ENCODE data around the gene F2.

Gene F2

GRCh38 chr11:46731545-46731944 lies 12.5 kb downstream of the F2 start:
- H3K27me3 ChIP-seq (ENCODE audit: low read depth) = no peaks in the 10 kb centered on the region
- in situ Hi-C loops (cut with MboI; ENCODE audit: low sequenced_read_pairs) = no loop called here
- H3K4me1 ChIP-seq = no peaks in the 10 kb centered on the region
- H3K36me3 ChIP-seq (replicated peaks) = no peaks in the 10 kb centered on the region
- H3K4me3 ChIP-seq = no peak overlapping the region
- DNase-seq (ENCODE audit: low spot score in 2 of 2) = no peak
- no peaks in the 10 kb centered on the region for H3K9me3 ChIP-seq

GRCh38 chr11:46733234-46733633 lies 14.2 kb downstream of the F2 start:
- DNase-seq (ENCODE audit: low spot score in 2 of 2) = no peak
- Histone ChIP-seq H3K27me3 (ENCODE audit: low read depth) (no peaks in the 10 kb centered on the region), H3K4me1 (no peaks in the 10 kb centered on the region), H3K9me3 (no peaks in the 10 kb centered on the region), H3K4me3 (no peak overlapping the region), H3K36me3 (replicated peaks) (no peaks in the 10 kb centered on the region)
- in situ Hi-C loops (cut with MboI; ENCODE audit: low sequenced_read_pairs) = no loop called here

GRCh38 chr11:46736146-46736545 lies 17.1 kb downstream of the F2 start:
- DNase-seq (ENCODE audit: low spot score in 2 of 2) = no peak
- Histone ChIP-seq H3K4me3 (no peak overlapping the region), H3K27me3 (ENCODE audit: low read depth) (no peaks in the 10 kb centered on the region), H3K9me3 (no peaks in the 10 kb centered on the region), H3K36me3 (replicated peaks) (peaks cover 10% of the 10 kb centered on the region), H3K4me1 (no peaks in the 10 kb centered on the region)
- in situ Hi-C loops (cut with MboI; ENCODE audit: low sequenced_read_pairs) = no loop called here

- Histone ChIP-seq H3K4me1 (no peaks in the 10 kb centered on the region), H3K4me3 (no peak overlapping the region), H3K36me3 (replicated peaks) (peaks cover 14% of the 10 kb centered on the region), H3K27me3 (ENCODE audit: low read depth) (no peaks in the 10 kb centered on the region), H3K9me3 (no peaks in the 10 kb centered on the region)
- no peak for DNase-seq (ENCODE audit: low spot score in 2 of 2)
- in situ Hi-C loops (cut with MboI; ENCODE audit: low sequenced_read_pairs) = no loop called here
Measured at GRCh38 chr11:46736615-46737014, 17.6 kb downstream of the F2 start.

- no peaks in the 10 kb centered on the region for H3K4me1 ChIP-seq
- H3K9me3 ChIP-seq = no peaks in the 10 kb centered on the region
- in situ Hi-C loops (cut with MboI; ENCODE audit: low sequenced_read_pairs) = no loop called here
- DNase-seq (ENCODE audit: low spot score in 2 of 2) = no peak
- no peaks in the 10 kb centered on the region for H3K27me3 ChIP-seq (ENCODE audit: low read depth)
- peaks cover 25% of the 10 kb centered on the region for H3K36me3 ChIP-seq (replicated peaks)
- no peak overlapping the region for H3K4me3 ChIP-seq
Measured at GRCh38 chr11:46737699-46738098, 18.7 kb downstream of the F2 start.

GRCh38 chr11:46738887-46739286 lies 19.9 kb downstream of the F2 start:
- in situ Hi-C loops (cut with MboI; ENCODE audit: low sequenced_read_pairs) = no loop called here
- Histone ChIP-seq H3K9me3 (no peaks in the 10 kb centered on the region), H3K4me1 (no peaks in the 10 kb centered on the region), H3K4me3 (no peak overlapping the region), H3K36me3 (replicated peaks) (peaks cover 37% of the 10 kb centered on the region), H3K27me3 (ENCODE audit: low read depth) (no peaks in the 10 kb centered on the region)
- no peak for DNase-seq (ENCODE audit: low spot score in 2 of 2)

GRCh38 chr11:46741600-46742484 lies 22.8 kb downstream of the F2 start:
- DNase-seq (ENCODE audit: low spot score in 2 of 2) = no peak
- Histone ChIP-seq H3K4me3 (no peak overlapping the region), H3K27me3 (ENCODE audit: low read depth) (no peaks in the 10 kb centered on the region), H3K36me3 (replicated peaks) (peaks cover 66% of the 10 kb centered on the region), H3K4me1 (no peaks in the 10 kb centered on the region), H3K9me3 (no peaks in the 10 kb centered on the region)
- in situ Hi-C loops (cut with MboI; ENCODE audit: low sequenced_read_pairs) = loop anchor here (10.0 kb wide), 1 partner anchor 53 kb away; no protein-coding TSS in a partner anchor

GRCh38 chr11:46743043-46743442 lies 24.0 kb downstream of the F2 start:
- in situ Hi-C loops (cut with MboI; ENCODE audit: low sequenced_read_pairs) = loop anchor here (10.0 kb wide), 1 partner anchor 52 kb away; no protein-coding TSS in a partner anchor
- H3K4me3 ChIP-seq = no peak overlapping the region
- H3K27me3 ChIP-seq (ENCODE audit: low read depth) = no peaks in the 10 kb centered on the region
- no peaks in the 10 kb centered on the region for H3K4me1 ChIP-seq
- no peaks in the 10 kb centered on the region for H3K9me3 ChIP-seq
- peaks cover 78% of the 10 kb centered on the region for H3K36me3 ChIP-seq (replicated peaks)
- DNase-seq (ENCODE audit: low spot score in 2 of 2) = no peak

- in situ Hi-C loops (cut with MboI; ENCODE audit: low sequenced_read_pairs) = loop anchor here (10.0 kb wide), 1 partner anchor 51 kb away; no protein-coding TSS in a partner anchor
- DNase-seq (ENCODE audit: low spot score in 2 of 2) = no peak
- Histone ChIP-seq H3K4me3 (no peak overlapping the region), H3K9me3 (no peaks in the 10 kb centered on the region), H3K4me1 (no peaks in the 10 kb centered on the region), H3K36me3 (replicated peaks) (peaks cover 86% of the 10 kb centered on the region), H3K27me3 (ENCODE audit: low read depth) (no peaks in the 10 kb centered on the region)
Measured at GRCh38 chr11:46743693-46744339, 24.8 kb downstream of the F2 start.

GRCh38 chr11:46745328-46745727 lies 26.3 kb downstream of the F2 start:
- Histone ChIP-seq H3K36me3 (replicated peaks) (peaks cover 97% of the 10 kb centered on the region), H3K27me3 (ENCODE audit: low read depth) (no peaks in the 10 kb centered on the region), H3K4me3 (no peak overlapping the region), H3K9me3 (no peaks in the 10 kb centered on the region), H3K4me1 (no peaks in the 10 kb centered on the region)
- no peak for DNase-seq (ENCODE audit: low spot score in 2 of 2)
- in situ Hi-C loops (cut with MboI; ENCODE audit: low sequenced_read_pairs) = loop anchor here (10.0 kb wide), 1 partner anchor 49 kb away; no protein-coding TSS in a partner anchor

- no peak overlapping the region for H3K4me3 ChIP-seq
- H3K27me3 ChIP-seq (ENCODE audit: low read depth) = no peaks in the 10 kb centered on the region
- H3K36me3 ChIP-seq (replicated peaks) = peaks cover 100% of the 10 kb centered on the region
- DNase-seq (ENCODE audit: low spot score in 2 of 2) = no peak
- no peaks in the 10 kb centered on the region for H3K4me1 ChIP-seq
- no peaks in the 10 kb centered on the region for H3K9me3 ChIP-seq
- in situ Hi-C loops (cut with MboI; ENCODE audit: low sequenced_read_pairs) = loop anchor here (10.0 kb wide), 1 partner anchor 49 kb away; no protein-coding TSS in a partner anchor
Measured at GRCh38 chr11:46745995-46746394, 27.0 kb downstream of the F2 start.

- no peak overlapping the region for H3K4me3 ChIP-seq
- no peaks in the 10 kb centered on the region for H3K9me3 ChIP-seq
- no peak for DNase-seq (ENCODE audit: low spot score in 2 of 2)
- peaks cover 97% of the 10 kb centered on the region for H3K36me3 ChIP-seq (replicated peaks)
- no peaks in the 10 kb centered on the region for H3K4me1 ChIP-seq
- no peaks in the 10 kb centered on the region for H3K27me3 ChIP-seq (ENCODE audit: low read depth)
- in situ Hi-C loops (cut with MboI; ENCODE audit: low sequenced_read_pairs) = loop anchor here (10.0 kb wide), 1 partner anchor 48 kb away; no protein-coding TSS in a partner anchor
Measured at GRCh38 chr11:46747150-46747549, 28.1 kb downstream of the F2 start.

- in situ Hi-C loops (cut with MboI; ENCODE audit: low sequenced_read_pairs) = loop anchor here (10.0 to 25.0 kb wide), 2 partner anchors 59 to 981 kb away; no protein-coding TSS in a partner anchor
- Histone ChIP-seq H3K36me3 (replicated peaks) (peaks cover 91% of the 10 kb centered on the region), H3K9me3 (no peaks in the 10 kb centered on the region), H3K4me1 (no peaks in the 10 kb centered on the region), H3K27me3 (ENCODE audit: low read depth) (no peaks in the 10 kb centered on the region), H3K4me3 (no peak overlapping the region)
- DNase-seq (ENCODE audit: low spot score in 2 of 2) = no peak
Measured at GRCh38 chr11:46755962-46756361, 36.9 kb downstream of the F2 start.

GRCh38 chr11:46759196-46759595 lies 40.2 kb downstream of the F2 start:
- H3K9me3 ChIP-seq = no peaks in the 10 kb centered on the region
- in situ Hi-C loops (cut with MboI; ENCODE audit: low sequenced_read_pairs) = loop anchor here (10.0 to 25.0 kb wide), 2 partner anchors 56 to 978 kb away; no protein-coding TSS in a partner anchor
- DNase-seq (ENCODE audit: low spot score in 2 of 2) = no peak
- H3K27me3 ChIP-seq (ENCODE audit: low read depth) = no peaks in the 10 kb centered on the region
- no peaks in the 10 kb centered on the region for H3K4me1 ChIP-seq
- H3K4me3 ChIP-seq = no peak overlapping the region
- peaks cover 96% of the 10 kb centered on the region for H3K36me3 ChIP-seq (replicated peaks)

Data from HAP-1 (cell line).